ENCODE results near the gene ABL2. TPM values are rescaled to one million over a fixed set of nuclear protein-coding genes. Genes with fewer than 3 reads are reported as not detected.

ABL2 gene
- total RNA-seq, 3 donors from 2014 or later: 8.7 to 9.9 (median 9.9) TPM

- Mint-ChIP-seq H3K4me3 (no peak overlapping the region), H3K27me3 (ENCODE audit: low read depth) (no peaks in the 10 kb centered on the region), H3K36me3 (ENCODE audit: insufficient read depth) (peaks cover 8% of the 10 kb centered on the region), H3K4me1 (ENCODE audit: low read depth) (peaks cover 14% of the 10 kb centered on the region), H3K9me3 (no peaks in the 10 kb centered on the region)
- ATAC-seq (peak in 1 of 2 donors; percentile 25), DNase-seq (no peak)
Measured at GRCh38 chr1:179169616-179170467, 59.6 kb downstream of the ABL2 start.

DNA sequence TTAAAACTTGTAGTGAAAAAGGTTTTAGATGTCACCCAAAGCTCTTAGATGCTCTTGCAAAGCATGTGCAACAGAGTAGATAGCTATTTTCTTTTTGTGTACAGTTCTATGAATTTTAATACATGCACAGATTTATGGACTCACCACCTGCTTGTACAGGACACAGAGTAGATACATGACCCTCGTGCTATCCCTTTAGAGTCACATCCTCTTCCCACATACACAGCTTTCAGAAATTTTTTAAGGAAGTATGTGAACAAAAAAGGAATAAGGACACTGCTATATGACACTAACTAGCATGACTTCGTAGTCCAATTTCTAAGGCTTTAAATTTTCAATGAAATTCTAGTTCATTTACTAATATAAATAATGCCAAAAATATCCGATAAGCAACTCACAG, 60.9 kb downstream of the ABL2 start:
- H3K9me3 Mint-ChIP-seq: no peaks in the 10 kb centered on the region
- peaks cover 17% of the 10 kb centered on the region for H3K4me1 Mint-ChIP-seq (ENCODE audit: low read depth)
- no peaks in the 10 kb centered on the region for H3K27me3 Mint-ChIP-seq (ENCODE audit: low read depth)
- peaks cover 11% of the 10 kb centered on the region for H3K36me3 Mint-ChIP-seq (ENCODE audit: insufficient read depth)
- no peak overlapping the region for H3K4me3 Mint-ChIP-seq
- ATAC-seq: no peak
- no peak for DNase-seq

GRCh38 chr1:179167955-179168354, 61.5 kb downstream of the ABL2 start:
- ATAC-seq (no peak), DNase-seq (no peak)
- Mint-ChIP-seq H3K27me3 (ENCODE audit: low read depth) (no peaks in the 10 kb centered on the region), H3K4me1 (ENCODE audit: low read depth) (peaks cover 17% of the 10 kb centered on the region), H3K9me3 (no peaks in the 10 kb centered on the region), H3K4me3 (no peak overlapping the region), H3K36me3 (ENCODE audit: insufficient read depth) (peaks cover 11% of the 10 kb centered on the region)

DNA sequence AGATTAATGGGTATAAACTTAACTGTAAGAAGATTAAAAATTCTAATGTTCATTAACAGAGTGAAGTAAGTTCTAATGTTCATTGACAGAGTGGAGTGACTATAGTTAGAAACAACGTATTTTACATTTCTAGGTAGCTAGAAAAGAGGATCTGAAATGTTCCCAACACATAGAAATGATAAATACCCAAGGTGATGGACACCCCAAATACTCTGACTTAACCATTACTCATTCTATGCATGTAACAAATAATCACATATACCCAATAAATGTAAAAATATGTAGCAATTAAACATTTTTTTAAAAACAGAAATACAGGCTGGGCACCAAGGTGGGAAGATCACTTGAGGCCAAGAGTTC, 62.1 kb downstream of the ABL2 start:
- H3K36me3 Mint-ChIP-seq (ENCODE audit: insufficient read depth): peaks cover 11% of the 10 kb centered on the region
- H3K9me3 Mint-ChIP-seq: no peaks in the 10 kb centered on the region
- no peaks in the 10 kb centered on the region for H3K27me3 Mint-ChIP-seq (ENCODE audit: low read depth)
- ATAC-seq: no peak
- peaks cover 17% of the 10 kb centered on the region for H3K4me1 Mint-ChIP-seq (ENCODE audit: low read depth)
- no peak for DNase-seq
- no peak overlapping the region for H3K4me3 Mint-ChIP-seq

GRCh38 chr1:179166663-179167417, 62.6 kb downstream of the ABL2 start:
- H3K36me3 Mint-ChIP-seq (ENCODE audit: insufficient read depth): peaks cover 12% of the 10 kb centered on the region
- H3K9me3 Mint-ChIP-seq: no peaks in the 10 kb centered on the region
- no peak overlapping the region for H3K4me3 Mint-ChIP-seq
- ATAC-seq: no peak
- no peak for DNase-seq
- no peaks in the 10 kb centered on the region for H3K27me3 Mint-ChIP-seq (ENCODE audit: low read depth)
- peaks cover 20% of the 10 kb centered on the region for H3K4me1 Mint-ChIP-seq (ENCODE audit: low read depth)

- DNase-seq: no peak
- Mint-ChIP-seq H3K36me3 (ENCODE audit: insufficient read depth) (peaks cover 15% of the 10 kb centered on the region), H3K4me3 (no peak overlapping the region), H3K4me1 (ENCODE audit: low read depth) (peaks cover 18% of the 10 kb centered on the region), H3K27me3 (ENCODE audit: low read depth) (no peaks in the 10 kb centered on the region), H3K9me3 (no peaks in the 10 kb centered on the region)
- ATAC-seq: no peak
Measured at GRCh38 chr1:179164494-179164893, 65.0 kb downstream of the ABL2 start.

GRCh38 chr1:179156708-179157107, 72.8 kb downstream of the ABL2 start:
- Mint-ChIP-seq H3K36me3 (ENCODE audit: insufficient read depth) (peaks cover 12% of the 10 kb centered on the region), H3K4me1 (ENCODE audit: low read depth) (peaks cover 18% of the 10 kb centered on the region), H3K27me3 (ENCODE audit: low read depth) (no peaks in the 10 kb centered on the region), H3K9me3 (no peaks in the 10 kb centered on the region), H3K4me3 (no peak overlapping the region)
- DNase-seq: no peak
- no peak for ATAC-seq

DNA sequence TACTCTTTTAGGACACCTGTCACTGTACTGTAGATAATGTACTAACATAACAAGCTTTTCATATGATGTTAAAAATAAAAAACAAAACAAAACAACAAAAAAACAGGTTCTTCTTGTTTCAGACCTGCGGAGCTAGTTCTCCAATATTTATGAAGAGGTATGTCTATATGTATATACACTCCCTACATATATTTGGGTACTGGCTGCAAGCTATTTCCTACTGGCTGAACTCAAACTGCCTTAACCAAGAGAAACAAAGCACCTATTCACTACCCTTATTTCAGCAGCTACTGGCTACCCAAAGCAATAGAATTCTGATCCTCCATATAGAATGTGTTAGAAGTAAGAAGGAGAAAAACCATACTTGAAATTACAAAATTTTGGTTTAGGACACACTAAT, 73.5 kb downstream of the ABL2 start:
- peaks cover 11% of the 10 kb centered on the region for H3K36me3 Mint-ChIP-seq (ENCODE audit: insufficient read depth)
- H3K9me3 Mint-ChIP-seq: no peaks in the 10 kb centered on the region
- ATAC-seq (no peak), DNase-seq (no peak)
- H3K4me3 Mint-ChIP-seq: no peak overlapping the region
- peaks cover 19% of the 10 kb centered on the region for H3K4me1 Mint-ChIP-seq (ENCODE audit: low read depth)
- H3K27me3 Mint-ChIP-seq (ENCODE audit: low read depth): no peaks in the 10 kb centered on the region

DNA sequence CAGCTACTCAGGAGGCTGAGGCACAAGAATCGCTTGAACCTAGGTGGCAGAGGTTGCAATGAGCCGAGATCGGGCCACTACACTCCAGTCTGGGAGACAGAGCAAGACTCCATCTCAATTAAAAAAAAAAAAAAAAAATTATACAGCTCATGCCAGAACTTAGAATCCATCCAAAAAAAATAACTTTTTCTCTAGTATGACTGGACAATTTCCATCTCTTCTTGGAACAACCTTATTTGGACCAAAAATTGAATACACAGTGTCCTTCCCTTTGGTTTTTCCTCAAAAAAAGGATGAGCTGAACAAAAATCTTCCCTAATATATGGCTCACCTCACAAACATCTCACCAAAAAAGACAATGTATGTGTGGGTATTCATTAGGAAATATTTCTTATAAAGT, 73.9 kb downstream of the ABL2 start:
- Mint-ChIP-seq H3K4me1 (ENCODE audit: low read depth) (peaks cover 20% of the 10 kb centered on the region), H3K4me3 (no peak overlapping the region), H3K9me3 (no peaks in the 10 kb centered on the region), H3K36me3 (ENCODE audit: insufficient read depth) (peaks cover 11% of the 10 kb centered on the region), H3K27me3 (ENCODE audit: low read depth) (no peaks in the 10 kb centered on the region)
- DNase-seq (no peak), ATAC-seq (no peak)

GRCh38 chr1:179154437-179154836, 75.0 kb downstream of the ABL2 start:
- H3K9me3 Mint-ChIP-seq: no peaks in the 10 kb centered on the region
- no peaks in the 10 kb centered on the region for H3K27me3 Mint-ChIP-seq (ENCODE audit: low read depth)
- H3K4me1 Mint-ChIP-seq (ENCODE audit: low read depth): peaks cover 20% of the 10 kb centered on the region
- no peak for DNase-seq
- ATAC-seq: no peak
- peaks cover 15% of the 10 kb centered on the region for H3K36me3 Mint-ChIP-seq (ENCODE audit: insufficient read depth)
- H3K4me3 Mint-ChIP-seq: no peak overlapping the region

DNA sequence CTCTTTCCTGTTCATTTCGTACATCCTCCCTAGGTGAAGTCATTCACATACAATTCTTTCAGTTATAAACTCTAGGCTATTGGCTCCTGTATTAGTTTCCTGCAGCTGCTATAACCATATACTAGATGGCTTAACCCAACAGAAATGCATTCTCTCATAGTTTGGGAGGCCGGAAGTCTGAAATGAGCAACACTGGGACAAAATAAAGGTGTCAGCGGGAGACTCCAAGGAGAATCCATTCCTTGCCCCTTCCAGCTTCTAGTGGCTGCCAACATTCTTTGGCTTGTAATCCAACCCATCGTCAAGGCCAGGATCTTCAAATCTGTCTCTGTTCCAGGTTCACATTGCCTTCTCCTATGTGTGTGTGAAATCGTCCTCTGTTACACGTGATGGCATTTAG, 76.3 kb downstream of the ABL2 start:
- ATAC-seq: no peak
- Mint-ChIP-seq H3K4me3 (no peak overlapping the region), H3K27me3 (ENCODE audit: low read depth) (no peaks in the 10 kb centered on the region), H3K4me1 (ENCODE audit: low read depth) (peaks cover 20% of the 10 kb centered on the region), H3K9me3 (no peaks in the 10 kb centered on the region), H3K36me3 (ENCODE audit: insufficient read depth) (peaks cover 20% of the 10 kb centered on the region)
- no peak for DNase-seq

- DNase-seq (no peak), ATAC-seq (no peak)
- Mint-ChIP-seq H3K4me1 (ENCODE audit: low read depth) (peaks cover 20% of the 10 kb centered on the region), H3K27me3 (ENCODE audit: low read depth) (no peaks in the 10 kb centered on the region), H3K36me3 (ENCODE audit: insufficient read depth) (peaks cover 20% of the 10 kb centered on the region), H3K4me3 (no peak overlapping the region), H3K9me3 (no peaks in the 10 kb centered on the region)
Measured at GRCh38 chr1:179151908-179152682, 77.4 kb downstream of the ABL2 start.

DNA sequence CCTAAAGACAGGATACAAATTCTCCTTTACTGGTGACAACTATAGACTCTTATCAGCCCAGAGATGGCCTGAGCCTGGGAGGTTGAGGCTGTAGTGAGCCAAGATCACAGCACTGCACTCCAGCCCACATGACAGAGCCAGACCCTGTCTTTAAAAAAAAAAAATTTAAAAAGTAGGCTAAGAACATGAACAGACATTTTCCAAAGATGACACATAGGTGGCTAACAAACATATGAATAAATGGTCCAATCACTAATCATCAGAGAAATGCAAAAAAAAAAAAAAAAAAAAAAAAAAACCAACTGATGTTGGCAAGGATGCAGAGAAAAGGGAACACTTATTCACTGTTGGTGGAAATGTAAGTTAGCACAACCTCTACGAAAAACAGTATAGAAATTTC, 82.6 kb downstream of the ABL2 start:
- H3K4me1 Mint-ChIP-seq (ENCODE audit: low read depth): peaks cover 20% of the 10 kb centered on the region
- no peaks in the 10 kb centered on the region for H3K27me3 Mint-ChIP-seq (ENCODE audit: low read depth)
- peaks cover 13% of the 10 kb centered on the region for H3K36me3 Mint-ChIP-seq (ENCODE audit: insufficient read depth)
- H3K4me3 Mint-ChIP-seq: no peak overlapping the region
- H3K9me3 Mint-ChIP-seq: no peaks in the 10 kb centered on the region
- no peak for ATAC-seq
- no peak for DNase-seq

DNA sequence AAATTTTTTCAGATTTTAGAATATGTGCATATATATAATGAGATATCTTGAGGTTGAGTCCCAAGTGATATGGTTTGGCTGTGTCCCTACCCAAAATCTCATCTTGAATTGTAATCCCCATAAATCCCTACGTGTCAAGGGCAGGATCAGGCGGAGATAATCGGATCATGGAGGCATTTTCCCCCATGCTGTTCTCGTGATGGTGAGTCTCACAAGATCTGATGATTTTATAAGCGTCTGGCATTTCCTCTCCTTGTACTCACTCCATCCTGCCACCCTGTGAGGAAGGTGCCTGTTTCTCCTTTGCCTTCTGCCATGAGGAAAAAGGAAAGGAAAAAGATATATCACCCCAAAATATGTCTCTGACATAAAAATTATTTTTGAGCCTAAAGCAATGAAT, 83.0 kb downstream of the ABL2 start:
- Mint-ChIP-seq H3K9me3 (no peaks in the 10 kb centered on the region), H3K4me3 (no peak overlapping the region), H3K36me3 (ENCODE audit: insufficient read depth) (peaks cover 13% of the 10 kb centered on the region), H3K27me3 (ENCODE audit: low read depth) (no peaks in the 10 kb centered on the region), H3K4me1 (ENCODE audit: low read depth) (peaks cover 25% of the 10 kb centered on the region)
- ATAC-seq (no peak), DNase-seq (no peak)
